ENCODE measurements around the gene SMIM7.

GRCh38 chr19:16657384-16657783, 2.6 kb downstream of the SMIM7 start:
- TF ChIP-seq POLR2AphosphoS5 (IDR thresholded peaks at IDR 0.05; ENCODE audit: borderline replicate concordance, low read depth, low read length), result no peak
- TF ChIP-seq EZH2 (IDR thresholded peaks at IDR 0.05), result no peak
- TF ChIP-seq FOXP2 (optimal IDR thresholded peaks at IDR 0.05; ENCODE audit: control extremely low read depth, extremely low read length, insufficient read depth), result no peak

Measured in SK-N-MC (cell line).